Keratinocyte (primary cell): ENCODE results near the gene U2AF1L4. TPM values are rescaled to one million over a fixed set of nuclear protein-coding genes. Genes with fewer than 3 reads are reported as not detected.
A peak's percentile ranks its signal among the peaks of the same experiment; 100 is the strongest.

Experiments
- DNase-seq: peaks from one replicate; pipeline ENCODE4 v3.0.0-alpha.2; 2011; ENCODE audit warnings: low read depth, missing footprints, low spot score
- FAIRE-seq: peaks from 2 replicates; lab custom pipeline; 2011; peaks lifted over from hg19 to GRCh38; lab: Jason Lieb, UNC
- H2AFZ ChIP-seq: 2 replicates; pipeline ENCODE4 v1.6.0; 2012; ENCODE audit warnings: low read length, control low read depth, inconsistent platforms; ENCODE audit not compliant: control insufficient read depth
- H3K27ac ChIP-seq: 2 replicates; pipeline ENCODE4 v1.5.1; 2011; ENCODE audit warnings: low read length; ENCODE audit not compliant: control insufficient read depth, insufficient read depth
- H3K27me3 ChIP-seq: 3 replicates; pipeline ENCODE4 v1.6.0; 2011; ENCODE audit warnings: low read length; ENCODE audit not compliant: control insufficient read depth, insufficient read depth; ENCODE audit errors: extremely low read depth
- H3K36me3 ChIP-seq, 2 experiments: 2 replicates in 1 of 2; 3 replicates in 1 of 2; pipeline ENCODE4 v1.5.1; 2011; ENCODE audit warnings: low read length in 2 of 2, mild to moderate bottlenecking in 1 of 2; ENCODE audit not compliant: control insufficient read depth in 2 of 2, insufficient read depth in 2 of 2; ENCODE audit errors: extremely low read depth in 1 of 2
- H3K4me1 ChIP-seq: 3 replicates; pipeline ENCODE4 v1.5.1; 2011; ENCODE audit warnings: low read length; ENCODE audit not compliant: control insufficient read depth, insufficient read depth; ENCODE audit errors: extremely low read depth
- H3K4me2 ChIP-seq: 3 replicates; pipeline ENCODE4 v1.6.0; 2011; ENCODE audit warnings: low read depth, low read length; ENCODE audit not compliant: control insufficient read depth, insufficient read depth; ENCODE audit errors: extremely low read depth
- H3K4me3 ChIP-seq, 3 experiments: fragments of 200-600 bp in 1 of 3; sonication (generic) in 1 of 3; 2 replicates in 2 of 3; 3 replicates in 1 of 3; pipeline ENCODE4 v1.5.1; 2011 to 2016; ENCODE audit warnings: low read length in 3 of 3, mild to moderate bottlenecking in 3 of 3, control low read depth in 2 of 3, inconsistent platforms in 1 of 3, low read depth in 1 of 3, mixed read lengths in 1 of 3, mixed run types in 1 of 3, moderate library complexity in 1 of 3; ENCODE audit not compliant: control insufficient read depth in 2 of 3, insufficient read depth in 2 of 3; ENCODE audit errors: extremely low read depth in 1 of 3
- H3K79me2 ChIP-seq: 2 replicates; pipeline ENCODE4 v1.6.0; 2012; ENCODE audit warnings: low read length; ENCODE audit not compliant: control insufficient read depth, insufficient read depth
- H3K9ac ChIP-seq: 3 replicates; pipeline ENCODE4 v1.6.0; 2011; ENCODE audit warnings: low read length; ENCODE audit not compliant: control insufficient read depth, insufficient read depth; ENCODE audit errors: extremely low read depth
- H3K9me1 ChIP-seq: 3 replicates; pipeline ENCODE4 v1.6.0; 2011; ENCODE audit warnings: low read length; ENCODE audit not compliant: control insufficient read depth, insufficient read depth; ENCODE audit errors: extremely low read depth
- H3K9me3 ChIP-seq: 2 replicates; pipeline ENCODE4 v1.5.1; 2012; ENCODE audit warnings: low read depth, low read length; ENCODE audit not compliant: control insufficient read depth
- H4K20me1 ChIP-seq: 3 replicates; pipeline ENCODE4 v1.6.0; 2011; ENCODE audit warnings: low read length; ENCODE audit not compliant: control insufficient read depth, insufficient read depth; ENCODE audit errors: extremely low read depth
- EZH2 ChIP-seq: IDR thresholded peaks from one replicate; pipeline ENCODE4 v1.6.1; 2012; ENCODE audit warnings: inconsistent platforms, mild to moderate bottlenecking, low read length, moderate library complexity
- dilution Hi-C: fragments of 300-500 bp; cut with MboI; formaldehyde crosslinking; loops from one replicate; pipeline ENCODE4 v1.7.0; 2020; ENCODE audit warnings: low sequenced_read_pairs; ENCODE audit not compliant: extremely low pct_ligation_motif_present
- polyA plus RNA-seq, 5 experiments: library from polyadenylated mRNA; depleted of rRNA in 3 of 5; stranded (reverse) in 3 of 5; stranded (forward) in 1 of 5; unstranded in 1 of 5; fragments of >200 nt; gene quantifications; 1 replicate in 1 of 5; 2 replicates in 3 of 5; 3 replicates in 1 of 5; pipeline versions ENCODE4 v1.2.1 to v1.2.3, GENCODE V29; 2011 to 2012; ENCODE audit warnings: missing spikeins in 2 of 5, low read depth in 1 of 5, low replicate concordance in 1 of 5
- TF ChIP-seq, protein P1 (sequence below), 3 experiments: IDR thresholded peaks in 1 of 3; conservative IDR thresholded peaks in 1 of 3; optimal IDR thresholded peaks in 1 of 3; 2 replicates in 2 of 3; 3 replicates in 1 of 3; pipeline versions ENCODE3 to v1.5.1; 2011; ENCODE audit warnings: low read length in 3 of 3, mild to moderate bottlenecking in 3 of 3, moderate library complexity in 2 of 3, control low read depth in 1 of 3, inconsistent platforms in 1 of 3; ENCODE audit not compliant: insufficient read depth in 2 of 3; ENCODE audit errors: extremely low read depth in 1 of 3

The U2AF1L4 gene
- polyA plus RNA-seq, 1 donor (not counting 4 experiments of a cell fraction or from before 2014, with no cell fraction given): 8.9 TPM

DNA sequence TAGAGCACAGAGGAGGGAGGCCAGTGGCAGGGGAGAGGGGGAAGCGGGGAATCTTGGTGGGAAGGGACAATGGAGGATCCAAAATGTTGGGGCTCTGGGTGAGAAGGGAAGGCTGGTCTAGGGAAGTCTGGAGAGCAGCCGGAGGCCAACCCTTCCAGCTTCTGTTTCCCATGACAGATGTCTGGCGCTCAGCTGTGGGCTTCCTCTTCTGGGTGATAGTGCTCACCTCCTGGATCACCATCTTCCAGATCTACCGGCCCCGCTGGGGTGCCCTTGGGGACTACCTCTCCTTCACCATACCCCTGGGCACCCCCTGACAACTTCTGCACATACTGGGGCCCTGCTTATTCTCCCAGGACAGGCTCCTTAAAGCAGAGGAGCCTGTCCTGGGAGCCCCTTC, 1.3 kb upstream of the U2AF1L4 start:
- Histone ChIP-seq H3K9me1 (no peaks in the 10 kb centered on the region), H3K27ac (peak overlapping the region; percentile 94), H3K4me1 (peaks cover 25% of the 10 kb centered on the region), H3K27me3 (no peaks in the 10 kb centered on the region), H3K4me3 (peak overlapping the region; percentile 65 to 100 (median 98)), H3K79me2 (peaks cover 30% of the 10 kb centered on the region), H3K9me3 (no peaks in the 10 kb centered on the region), H4K20me1 (no peaks in the 10 kb centered on the region), H2AFZ (no peak overlapping the region), H3K9ac (peak overlapping the region; percentile 93), H3K4me2 (peak overlapping the region; percentile 92), H3K36me3 (peaks cover 6 to 11% of the 10 kb centered on the region in 2 experiments)
- FAIRE-seq (no peak), DNase-seq (no peak)
- dilution Hi-C loops: no loop called here
- no peak for TF ChIP-seq EZH2
- TF ChIP-seq, protein P1, sequence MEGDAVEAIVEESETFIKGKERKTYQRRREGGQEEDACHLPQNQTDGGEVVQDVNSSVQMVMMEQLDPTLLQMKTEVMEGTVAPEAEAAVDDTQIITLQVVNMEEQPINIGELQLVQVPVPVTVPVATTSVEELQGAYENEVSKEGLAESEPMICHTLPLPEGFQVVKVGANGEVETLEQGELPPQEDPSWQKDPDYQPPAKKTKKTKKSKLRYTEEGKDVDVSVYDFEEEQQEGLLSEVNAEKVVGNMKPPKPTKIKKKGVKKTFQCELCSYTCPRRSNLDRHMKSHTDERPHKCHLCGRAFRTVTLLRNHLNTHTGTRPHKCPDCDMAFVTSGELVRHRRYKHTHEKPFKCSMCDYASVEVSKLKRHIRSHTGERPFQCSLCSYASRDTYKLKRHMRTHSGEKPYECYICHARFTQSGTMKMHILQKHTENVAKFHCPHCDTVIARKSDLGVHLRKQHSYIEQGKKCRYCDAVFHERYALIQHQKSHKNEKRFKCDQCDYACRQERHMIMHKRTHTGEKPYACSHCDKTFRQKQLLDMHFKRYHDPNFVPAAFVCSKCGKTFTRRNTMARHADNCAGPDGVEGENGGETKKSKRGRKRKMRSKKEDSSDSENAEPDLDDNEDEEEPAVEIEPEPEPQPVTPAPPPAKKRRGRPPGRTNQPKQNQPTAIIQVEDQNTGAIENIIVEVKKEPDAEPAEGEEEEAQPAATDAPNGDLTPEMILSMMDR (optimal IDR thresholded peaks at IDR 0.05 in 1 of 3, IDR thresholded peaks at IDR 0.05 in 1 of 3, conservative IDR thresholded peaks at IDR 0.05 in 1 of 3; ENCODE audit: extremely low read depth in 1 of 3, insufficient read depth in 2 of 3, low read length in 3 of 3): no peak

DNA sequence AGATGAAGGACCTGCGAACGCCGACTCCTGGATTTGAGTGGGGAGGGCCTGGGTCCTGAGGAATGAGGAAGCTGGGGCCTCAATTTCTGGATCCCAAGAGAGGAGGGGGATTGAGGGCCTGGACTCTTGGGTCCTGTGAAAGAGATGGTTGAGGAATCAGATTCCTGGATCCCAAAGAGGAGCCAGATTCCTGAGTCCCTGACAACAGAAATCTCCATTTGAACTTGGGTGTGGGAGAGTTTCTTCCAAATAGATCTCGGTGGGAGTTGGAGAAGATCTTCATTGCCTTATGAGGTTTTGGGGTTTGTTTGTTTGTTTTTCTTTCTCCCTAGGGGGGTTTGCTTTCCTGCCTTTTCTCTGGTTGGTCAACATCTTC, 857 bp upstream of the U2AF1L4 start:
- peaks cover 30% of the 10 kb centered on the region for H3K79me2 ChIP-seq
- no peaks in the 10 kb centered on the region for H4K20me1 ChIP-seq
- TF ChIP-seq EZH2: no peak
- TF ChIP-seq, protein P1 (optimal IDR thresholded peaks at IDR 0.05 in 1 of 3, IDR thresholded peaks at IDR 0.05 in 1 of 3, conservative IDR thresholded peaks at IDR 0.05 in 1 of 3; ENCODE audit: extremely low read depth in 1 of 3, insufficient read depth in 2 of 3, low read length in 3 of 3): no peak
- no peak for DNase-seq
- peak overlapping the region; percentile 65 to 100 (median 98) for H3K4me3 ChIP-seq
- H2AFZ ChIP-seq: no peak overlapping the region
- H3K36me3 ChIP-seq: peaks cover 6 to 11% of the 10 kb centered on the region in 2 experiments
- H3K4me2 ChIP-seq: peak overlapping the region; percentile 92
- no peaks in the 10 kb centered on the region for H3K9me1 ChIP-seq
- no peaks in the 10 kb centered on the region for H3K27me3 ChIP-seq
- H3K9ac ChIP-seq: peak overlapping the region; percentile 93
- no peak for FAIRE-seq
- no peaks in the 10 kb centered on the region for H3K9me3 ChIP-seq
- dilution Hi-C loops: no loop called here
- peak overlapping the region; percentile 94 for H3K27ac ChIP-seq
- H3K4me1 ChIP-seq: peaks cover 26% of the 10 kb centered on the region
